Superior temporal gyrus (tissue), 1 donor: ENCODE data around the gene TRIP13.
"Not testable (repeated sequence)": the region's sequence is repeated elsewhere in the genome, so short reads cannot be mapped to it uniquely, and the experiment has no call there.

Source experiments
- DNase-seq: peaks from one replicate; pipeline ENCODE4 v3.0.0-alpha.2; 2016; ENCODE audit errors: extremely low spot score

The TRIP13 gene

GRCh38 chr5:892394-893136 is at the start of gene TRIP13, which contains the start of gene BRD9:
TRIP13 (plus strand) TSS chr5:892884; CDS start chr5:892999, 115 bp downstream.
BRD9 (minus strand) TSS chr5:892801; CDS start chr5:892657, 144 bp downstream.
- peak; percentile 82 for DNase-seq

GRCh38 chr5:843371-843770 is 49.3 kb upstream of the TRIP13 start:
- DNase-seq = not testable (repeated sequence)

DNA sequence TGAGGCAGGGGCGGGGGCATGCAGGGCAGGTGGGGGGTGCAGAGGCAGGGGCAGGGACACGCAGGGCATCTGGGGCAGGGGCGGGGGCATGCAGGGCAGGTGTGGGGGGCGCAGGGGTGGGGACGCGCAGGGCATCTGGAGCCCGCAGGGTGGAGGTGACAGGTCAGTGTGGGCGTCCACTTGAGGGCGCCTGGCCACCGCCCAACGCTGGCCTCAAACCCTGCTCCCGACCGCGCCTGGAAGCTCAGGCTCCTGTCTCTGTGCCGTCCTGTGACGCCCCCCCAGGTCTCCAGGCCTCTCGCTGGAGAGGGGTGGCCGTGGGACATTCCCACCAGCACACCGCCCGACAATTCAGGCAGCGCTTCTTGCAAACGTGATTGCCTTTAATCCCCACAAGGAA is 48.8 kb upstream of the TRIP13 start:
- DNase-seq = not testable (repeated sequence)

GRCh38 chr5:844426-844825 is 48.3 kb upstream of the TRIP13 start:
- not testable (repeated sequence) for DNase-seq

GRCh38 chr5:845031-845675 is 47.5 kb upstream of the TRIP13 start:
- not testable (repeated sequence) for DNase-seq

DNA sequence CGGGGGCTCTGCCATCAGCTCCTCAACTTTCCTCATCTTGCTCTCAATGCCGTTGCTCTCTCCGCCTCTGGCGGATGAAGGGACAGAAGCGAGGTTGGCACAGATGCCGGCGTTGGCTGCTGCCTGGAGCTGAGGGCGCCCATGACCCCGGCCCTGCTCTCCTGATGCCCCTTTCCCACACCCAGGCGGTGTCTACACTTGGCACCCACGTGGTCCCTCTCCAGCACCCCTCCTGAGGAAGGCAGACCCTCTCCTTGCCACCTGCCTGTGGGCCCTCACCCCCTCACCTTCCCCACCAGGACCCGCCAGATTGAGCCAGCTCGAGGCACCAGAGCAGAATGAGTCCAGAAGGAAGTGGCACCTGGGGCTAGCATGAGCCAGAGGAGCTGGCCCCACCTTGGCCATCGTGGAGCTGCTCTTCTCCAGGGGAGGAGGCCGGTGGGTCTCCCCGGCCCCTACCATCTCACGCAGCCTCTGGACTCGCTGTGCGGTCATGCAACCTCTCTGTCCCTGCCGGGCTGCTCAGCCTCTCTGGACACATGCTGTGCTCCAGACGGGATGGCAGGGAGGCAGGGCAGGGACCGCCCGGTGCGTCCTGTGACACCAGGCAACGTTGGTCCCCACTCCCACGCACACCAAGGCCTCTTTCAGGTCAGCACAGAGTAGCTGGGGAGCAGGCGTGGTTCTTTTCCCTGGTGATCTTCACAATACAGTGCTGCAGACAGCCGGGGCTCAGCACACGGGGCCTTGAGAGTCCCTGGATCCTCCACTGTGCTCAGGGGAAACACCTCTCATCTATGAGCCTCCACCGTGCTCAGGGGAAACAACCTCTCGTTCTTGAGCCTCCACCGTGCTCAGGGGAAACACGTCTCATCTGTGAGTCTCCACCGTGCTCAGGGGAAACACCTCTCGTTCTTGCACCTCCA is 46.7 kb upstream of the TRIP13 start:
- DNase-seq = not testable (repeated sequence)

DNA sequence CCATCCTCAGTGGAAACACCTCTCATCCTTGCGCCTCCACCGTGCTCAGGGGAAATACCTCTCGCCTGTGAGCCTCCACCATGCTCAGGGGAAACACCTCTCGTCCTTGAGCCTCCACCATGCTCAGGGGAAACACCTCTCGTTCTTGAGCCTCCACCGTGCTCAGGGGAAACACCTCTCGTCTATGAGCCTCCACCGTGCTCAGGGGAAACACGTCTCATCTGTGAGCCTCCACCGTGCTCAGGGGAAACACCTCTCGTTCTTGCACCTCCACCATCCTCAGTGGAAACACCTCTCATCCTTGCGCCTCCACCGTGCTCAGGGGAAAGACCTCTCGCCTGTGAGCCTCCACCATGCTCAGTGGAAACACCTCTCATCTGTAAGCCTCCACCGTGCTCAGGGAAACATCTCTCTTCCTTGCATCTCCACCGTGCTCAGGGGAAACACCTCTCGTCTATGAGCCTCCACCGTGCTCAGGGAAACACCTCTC is 46.0 kb upstream of the TRIP13 start:
- not testable (repeated sequence) for DNase-seq

DNA sequence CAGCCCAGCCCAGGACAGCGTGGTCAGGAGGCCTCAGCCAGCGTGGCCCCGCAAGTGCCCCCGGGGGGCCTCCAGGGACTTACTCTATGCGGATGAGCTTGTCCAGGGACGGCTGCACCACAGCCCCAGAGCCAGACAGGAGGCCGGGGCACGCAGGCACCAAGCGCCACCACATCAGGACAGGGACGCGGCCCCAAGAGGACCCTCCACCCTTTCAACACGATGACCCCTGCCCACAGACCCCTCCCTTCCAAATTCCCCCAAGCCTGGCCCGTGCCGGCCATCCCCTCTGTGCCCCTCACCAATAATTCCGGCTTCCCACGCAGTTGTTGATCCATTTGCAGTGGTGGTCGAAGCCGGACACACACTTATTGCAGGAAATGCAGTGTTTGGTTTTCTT is 45.5 kb upstream of the TRIP13 start:
- not testable (repeated sequence) for DNase-seq

- DNase-seq = not testable (repeated sequence)
Observed at GRCh38 chr5:847736-848135, 44.9 kb upstream of the TRIP13 start.

- DNase-seq = no peak
Observed at GRCh38 chr5:848671-849111, 44.0 kb upstream of the TRIP13 start.

DNA sequence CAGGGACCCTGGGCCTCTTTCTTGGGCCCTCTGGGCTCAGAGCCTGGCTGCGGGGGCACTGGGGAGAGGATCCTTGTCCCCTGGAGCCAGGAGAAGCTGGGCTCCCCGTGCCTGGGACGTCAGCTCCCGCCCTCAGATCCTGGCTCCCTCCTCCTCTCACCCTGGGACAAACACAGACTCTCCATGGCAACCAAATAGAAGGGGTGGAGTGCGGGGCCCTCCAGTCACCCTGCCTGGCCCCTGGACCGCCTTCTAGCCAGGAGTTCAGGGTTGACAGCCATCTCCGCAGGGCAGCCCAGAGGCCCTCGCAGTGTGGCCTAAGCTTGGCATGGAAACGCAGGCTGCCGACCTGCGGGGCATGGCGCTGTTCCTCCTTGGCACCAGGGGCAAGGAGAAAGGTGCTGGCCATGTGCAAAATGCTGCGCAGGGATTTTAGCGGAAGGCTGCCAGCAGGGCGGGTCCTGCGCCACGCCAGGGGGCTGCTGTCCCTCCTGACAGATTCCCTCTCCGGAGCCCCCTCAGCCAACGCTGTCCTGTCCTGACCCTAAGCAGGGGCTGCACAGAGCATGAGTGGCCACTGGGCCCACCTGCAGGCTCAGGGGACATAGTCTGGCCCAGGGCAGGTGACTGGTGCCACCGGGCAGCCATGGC is 42.9 kb upstream of the TRIP13 start:
- no peak for DNase-seq

- peak; percentile 44 for DNase-seq
Observed at GRCh38 chr5:850511-851006, 42.1 kb upstream of the TRIP13 start, which contains the start of gene ZDHHC11. ZDHHC11 (minus strand) TSS chr5:850986; CDS start chr5:850602, 384 bp downstream.

DNA sequence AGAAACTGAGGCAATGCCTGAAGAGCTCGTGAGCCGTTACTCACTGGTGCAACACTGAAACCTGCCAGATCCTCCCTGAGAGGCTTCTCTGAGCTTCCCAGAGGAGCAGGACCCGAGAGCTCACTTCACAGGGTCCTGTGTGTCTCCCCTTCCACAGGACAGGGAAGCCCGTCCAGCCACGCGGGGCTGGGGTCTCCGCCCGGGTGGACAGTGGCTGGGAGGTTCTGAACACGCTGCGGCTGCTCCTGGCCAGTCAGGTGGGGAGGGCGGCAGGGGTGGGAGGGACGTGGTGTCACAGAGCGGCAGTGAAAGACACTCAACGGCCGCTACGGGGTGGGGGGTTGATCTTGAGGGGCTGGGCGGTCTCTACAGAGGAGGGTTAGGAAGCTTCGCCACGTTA is 41.6 kb upstream of the TRIP13 start:
- no peak for DNase-seq

GRCh38 chr5:851553-851952 is 41.1 kb upstream of the TRIP13 start:
- no peak for DNase-seq

DNA sequence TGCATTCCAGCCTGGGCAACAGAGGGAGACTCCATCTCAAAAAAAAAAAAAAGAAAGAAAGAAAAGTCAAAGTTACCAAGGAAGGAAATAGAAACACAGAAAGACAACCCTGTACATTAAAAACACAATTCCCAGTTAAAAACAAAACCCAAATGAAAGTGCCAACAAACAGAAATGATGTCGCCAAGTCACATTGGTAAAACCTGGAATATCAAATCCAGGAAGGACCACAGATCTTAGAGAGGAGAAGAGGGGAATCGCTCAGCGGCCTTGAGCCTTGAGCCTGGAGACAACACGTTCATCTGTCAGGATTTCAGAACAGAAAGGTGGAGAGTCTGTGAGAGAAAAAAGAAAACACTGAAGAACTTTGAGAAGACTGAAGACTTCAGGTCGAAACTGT is 40.7 kb upstream of the TRIP13 start:
- no peak for DNase-seq

GRCh38 chr5:852431-853401 is 40.0 kb upstream of the TRIP13 start:
- DNase-seq = no peak

DNA sequence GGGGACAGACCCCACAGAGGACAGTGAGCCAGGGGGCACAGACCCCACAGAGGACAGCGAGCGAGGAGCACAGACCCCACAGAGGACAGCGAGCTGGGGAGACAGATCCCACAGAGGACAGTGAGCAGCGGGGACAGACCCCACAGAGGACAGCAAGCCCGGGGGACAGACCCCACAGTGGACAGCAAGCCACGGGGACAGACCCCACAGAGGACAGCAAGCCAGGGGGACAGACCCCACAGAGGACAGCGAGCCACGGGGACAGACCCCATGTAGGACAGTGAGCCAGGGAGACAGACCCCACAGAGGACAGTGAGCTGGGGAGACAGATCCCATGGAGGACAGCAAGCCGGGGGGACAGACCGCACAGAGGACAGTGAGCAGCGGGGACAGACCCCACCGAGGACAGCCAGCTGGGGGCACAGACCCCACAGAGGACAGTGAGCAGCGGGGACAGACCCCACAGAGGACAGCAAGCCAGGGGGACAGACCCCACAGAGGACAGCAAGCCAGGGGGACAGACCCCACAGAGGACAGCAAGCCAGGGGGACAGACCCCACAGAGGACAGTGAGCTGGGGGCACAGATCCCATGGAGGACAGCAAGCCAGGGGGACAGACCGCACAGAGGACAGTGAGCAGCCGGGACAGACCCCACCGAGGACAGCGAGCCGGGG is 39.1 kb upstream of the TRIP13 start:
- not testable (repeated sequence) for DNase-seq

GRCh38 chr5:854217-854616 is 38.5 kb upstream of the TRIP13 start:
- no peak for DNase-seq
